Activated CD8-positive, alpha-beta T cell treated with anti-CD3 and anti-CD28 coated beads, Interleukin-2, amount 10 ng/mL, durations not matched to agents 7 days and 5 days (primary cell): Measurements from ENCODE around the gene LMF1. TPM values are rescaled to one million over a fixed set of nuclear protein-coding genes. Genes with fewer than 3 reads are reported as not detected.
A peak's percentile ranks its signal among the peaks of the same experiment; 100 is the strongest.

ENCODE experiments used
- ATAC-seq: fragments of 150-1000 bp; cut with Tn5 transposase; one replicate; pipeline ENCODE4 v1.10.0; 2021; ENCODE audit warnings: moderate library complexity
- CTCF ChIA-PET: fragments of 350-600 bp; sonication (Branson Sonifier 250); formaldehyde crosslinking; loops from one replicate; lab custom pipeline; 2021; ENCODE audit warnings: antibody characterized with exemption; lab: Charles Lee
- POLR2A ChIA-PET: fragments of 350-600 bp; sonication (Branson Sonifier 250); formaldehyde crosslinking; loops from one replicate; lab custom pipeline; 2021; ENCODE audit warnings: antibody characterized with exemption; lab: Charles Lee
- DNase-seq: peaks from one replicate; pipeline ENCODE4 v3.0.0-alpha.2; 2020
- H3K27ac Mint-ChIP-seq: one replicate; pipeline ENCODE4 v1.8.0; 2021; ENCODE audit warnings: mild to moderate bottlenecking, mixed read lengths
- H3K27me3 Mint-ChIP-seq: one replicate; pipeline ENCODE4 v1.8.0; 2021; ENCODE audit warnings: low read depth, mixed read lengths
- H3K36me3 Mint-ChIP-seq: one replicate; pipeline ENCODE4 v1.8.0; 2021; ENCODE audit warnings: low read depth, mixed read lengths
- H3K4me1 Mint-ChIP-seq: one replicate; pipeline ENCODE4 v1.8.0; 2021; ENCODE audit warnings: low read depth, mixed read lengths
- H3K4me3 Mint-ChIP-seq: one replicate; pipeline ENCODE4 v1.8.0; 2021; ENCODE audit warnings: mild to moderate bottlenecking, mixed read lengths
- H3K9me3 Mint-ChIP-seq: one replicate; pipeline ENCODE4 v1.8.0; 2022; ENCODE audit warnings: mixed read lengths; ENCODE audit not compliant: insufficient read depth
- total RNA-seq, 2 experiments: library from RNA; stranded (reverse); gene quantifications; one replicate each; pipeline ENCODE4 v1.2.3, GENCODE V29; 2021

LMF1 gene
- 10 to 100 TPM; 14.3 to 17.4 TPM for total RNA-seq

DNA sequence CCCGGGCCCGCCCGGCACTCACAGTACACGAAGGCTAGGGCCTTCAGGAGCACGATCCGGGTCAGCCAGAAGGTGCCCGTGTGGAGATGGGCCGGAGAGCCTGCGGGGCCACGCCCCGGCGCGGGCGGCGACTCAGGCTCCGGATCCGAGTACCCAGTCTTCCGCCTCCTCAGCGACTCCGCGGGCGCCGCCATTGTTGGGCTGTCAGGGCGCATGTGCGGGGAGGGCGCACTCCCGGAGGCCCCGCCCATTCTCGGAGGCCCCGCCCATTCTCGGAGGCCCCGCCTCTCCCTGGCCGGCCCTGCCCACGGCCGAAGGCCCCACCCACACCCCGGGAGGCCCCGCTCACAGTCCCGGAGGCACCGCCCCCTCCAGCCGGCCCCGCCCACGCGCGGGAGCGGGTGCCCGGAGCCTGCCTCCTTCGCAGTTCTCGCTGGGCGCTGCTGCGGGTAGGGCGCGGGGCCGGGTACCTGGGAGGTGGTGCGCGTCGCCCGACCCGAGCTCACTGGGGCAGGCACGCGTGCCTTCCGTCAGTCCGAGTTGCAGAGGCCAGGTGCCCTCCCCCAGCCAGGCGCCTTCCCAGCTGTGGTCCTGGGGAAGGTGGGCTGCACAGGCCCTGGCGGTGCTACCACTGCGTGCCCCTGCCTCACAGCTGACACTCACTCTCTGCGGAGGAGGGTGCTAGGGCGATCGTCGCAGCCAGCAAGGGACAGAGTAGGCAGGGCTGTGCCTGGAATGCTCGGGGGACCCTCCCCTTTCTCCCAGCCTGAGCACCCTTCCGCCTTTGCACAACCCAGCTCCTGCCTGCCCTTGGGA, at the start of gene LMF1:
TSS of gene LMF1 (minus strand) at position 219 of the 816 bp plus-strand sequence. CDS start at position 215, 4 bp downstream.
- H3K4me3 Mint-ChIP-seq = peak within 1 kb of the TSS; percentile 78
- peak; percentile 94 for DNase-seq
- H3K4me1 Mint-ChIP-seq = peaks cover 14% of the 10 kb centered on the region
- ChIA-PET POLR2A (interaction anchor here (0.7 kb wide), 1 partner anchor 653 kb away, joined by 4 read pairs; no protein-coding TSS in a partner anchor), CTCF (no interaction called here)
- ATAC-seq = peak; percentile 92
- peaks cover 3% of the 10 kb centered on the region for H3K27me3 Mint-ChIP-seq
- H3K9me3 Mint-ChIP-seq = no peaks in the 10 kb centered on the region
- H3K36me3 Mint-ChIP-seq = peaks cover 11% of the 10 kb centered on the region
- H3K27ac Mint-ChIP-seq = peak within 1 kb of the TSS; percentile 81

- Mint-ChIP-seq H3K4me3 (no peak overlapping the region), H3K9me3 (no peaks in the 10 kb centered on the region), H3K27me3 (no peaks in the 10 kb centered on the region), H3K27ac (no peak overlapping the region), H3K36me3 (no peaks in the 10 kb centered on the region), H3K4me1 (no peaks in the 10 kb centered on the region)
- CTCF ChIA-PET = no interaction called here
- no peak for DNase-seq
- POLR2A ChIA-PET = no interaction called here
- no peak for ATAC-seq
Measured at GRCh38 chr16:1020091-1020399, 49.3 kb upstream of the LMF1 start.

DNA sequence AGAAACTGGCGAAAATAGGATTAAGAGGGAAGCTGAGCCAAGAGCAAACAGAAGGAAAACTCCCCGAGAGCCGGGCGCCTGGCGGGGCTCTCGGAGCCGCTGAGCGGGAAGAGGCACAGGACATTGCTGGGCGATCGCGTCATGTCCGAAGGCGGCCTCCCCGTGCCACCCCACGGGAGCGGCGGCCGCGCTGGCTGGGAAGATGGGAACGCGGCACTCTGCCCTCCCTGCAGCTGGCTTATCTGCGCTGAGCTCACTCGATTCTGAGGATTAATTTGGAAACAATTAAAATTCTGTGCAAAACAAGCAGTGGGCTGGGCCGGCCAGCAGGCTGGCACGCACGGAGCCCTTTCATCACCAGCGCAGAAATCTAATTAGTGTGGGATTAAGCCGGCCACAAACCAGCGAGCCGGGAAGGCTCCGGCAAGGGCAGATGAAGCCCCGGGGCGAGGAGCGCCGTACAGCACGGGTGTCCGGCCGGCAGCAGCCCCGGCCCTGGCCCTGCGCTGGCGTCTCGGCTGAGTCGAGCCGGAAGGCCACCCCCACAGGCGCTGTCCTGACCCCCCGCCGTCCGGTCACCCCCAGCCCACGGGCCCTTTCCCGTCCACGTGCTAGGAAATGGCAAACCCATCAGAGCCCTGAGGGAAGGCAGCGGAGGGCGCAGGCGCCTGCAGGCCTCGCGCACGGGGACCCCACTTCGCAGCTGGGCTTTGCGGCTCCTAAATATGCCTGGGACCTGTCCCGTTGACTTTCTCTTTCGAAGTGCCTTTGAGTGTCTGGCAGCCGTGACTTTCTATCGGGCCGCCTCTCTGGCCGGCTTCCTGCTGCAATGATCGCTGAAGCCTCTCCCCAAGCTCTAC, 48.7 kb upstream of the LMF1 start:
- Mint-ChIP-seq H3K4me1 (no peaks in the 10 kb centered on the region), H3K27ac (no peak overlapping the region), H3K36me3 (no peaks in the 10 kb centered on the region), H3K27me3 (no peaks in the 10 kb centered on the region), H3K4me3 (no peak overlapping the region), H3K9me3 (no peaks in the 10 kb centered on the region)
- CTCF ChIA-PET = no interaction called here
- POLR2A ChIA-PET = no interaction called here
- DNase-seq (no peak), ATAC-seq (no peak)

DNA sequence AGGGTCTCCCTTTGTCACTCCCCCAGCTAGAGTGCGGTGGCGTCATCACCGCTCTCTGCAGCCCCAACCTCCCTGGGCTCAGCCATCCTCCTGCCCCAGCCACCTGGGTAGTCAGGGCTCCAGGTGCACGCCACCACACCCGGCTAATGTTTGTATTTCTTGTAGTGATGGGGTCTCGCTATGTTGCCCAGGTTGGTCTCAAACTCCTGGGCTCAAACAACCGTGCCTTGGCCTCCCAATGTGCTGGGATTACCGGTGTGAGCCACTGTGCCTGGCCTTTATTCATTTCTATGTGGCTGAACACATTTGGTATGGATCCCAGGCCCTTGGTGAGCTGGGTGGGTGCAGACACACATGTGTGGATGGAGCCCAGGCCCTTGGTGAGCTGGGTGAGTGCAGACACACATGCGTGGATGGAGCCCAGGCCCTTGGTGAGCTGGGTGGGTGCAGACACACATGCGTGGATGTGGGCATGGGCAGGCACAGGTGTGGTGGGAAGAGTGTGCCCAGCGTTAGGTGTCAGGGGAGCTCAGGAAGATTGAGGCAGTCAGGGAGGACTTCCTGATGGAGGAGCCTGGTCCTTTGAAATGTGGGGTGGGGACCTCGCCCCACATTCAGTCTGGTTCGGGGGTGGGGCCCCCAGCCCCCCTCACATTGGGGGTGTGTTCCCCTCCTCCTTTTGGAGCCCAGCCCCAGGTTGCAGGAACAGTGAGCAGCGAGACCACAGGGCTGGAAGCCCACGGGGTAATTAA, 47.8 kb upstream of the LMF1 start:
- no peaks in the 10 kb centered on the region for H3K9me3 Mint-ChIP-seq
- no peaks in the 10 kb centered on the region for H3K4me1 Mint-ChIP-seq
- H3K36me3 Mint-ChIP-seq = no peaks in the 10 kb centered on the region
- DNase-seq (no peak), ATAC-seq (no peak)
- H3K4me3 Mint-ChIP-seq = no peak overlapping the region
- POLR2A ChIA-PET = interaction anchor here (0.6 kb wide), 1 partner anchor 912 kb away, joined by 3 read pairs; no protein-coding TSS in a partner anchor
- CTCF ChIA-PET = no interaction called here
- no peaks in the 10 kb centered on the region for H3K27me3 Mint-ChIP-seq
- H3K27ac Mint-ChIP-seq = no peak overlapping the region

DNA sequence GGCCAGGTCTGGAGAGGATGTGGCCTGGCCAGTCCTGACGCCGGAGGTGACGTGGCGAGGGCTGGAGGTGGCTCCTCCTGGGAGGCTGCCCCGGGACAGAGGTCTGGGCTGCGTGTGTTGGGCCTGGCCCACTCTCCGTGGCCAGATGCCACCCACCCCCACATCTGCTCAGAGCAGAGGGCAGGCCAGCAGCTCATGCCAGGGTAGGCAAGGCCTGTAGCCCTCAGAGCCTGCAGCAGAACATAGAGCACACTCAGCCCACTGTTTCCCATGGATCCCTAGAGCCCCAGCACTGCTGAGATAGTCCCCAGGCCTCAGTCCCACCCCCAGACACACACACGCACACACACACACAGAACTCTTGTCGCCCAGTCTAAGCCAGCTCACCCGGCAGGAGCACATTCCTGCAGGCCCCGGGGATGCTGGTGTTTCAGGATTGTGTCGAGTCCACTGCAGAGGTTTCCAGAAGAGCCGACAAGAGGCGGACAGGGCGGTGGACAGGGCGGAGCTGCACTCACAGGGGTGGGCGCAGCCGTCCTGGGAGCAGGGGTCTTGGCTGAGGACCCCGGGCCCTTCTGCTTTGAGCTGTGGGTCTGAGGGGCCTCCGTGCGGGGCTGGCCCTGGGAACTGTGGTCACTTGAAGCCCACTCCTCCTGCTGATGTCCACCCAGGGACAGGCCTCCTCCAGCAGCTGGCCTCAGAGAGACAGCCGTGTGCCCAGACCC, 44.1 kb upstream of the LMF1 start:
- H3K27ac Mint-ChIP-seq = no peak overlapping the region
- no peak overlapping the region for H3K4me3 Mint-ChIP-seq
- ChIA-PET POLR2A (no interaction called here), CTCF (no interaction called here)
- no peak for ATAC-seq
- H3K9me3 Mint-ChIP-seq = no peaks in the 10 kb centered on the region
- no peaks in the 10 kb centered on the region for H3K27me3 Mint-ChIP-seq
- DNase-seq = no peak
- H3K36me3 Mint-ChIP-seq = no peaks in the 10 kb centered on the region
- H3K4me1 Mint-ChIP-seq = no peaks in the 10 kb centered on the region

DNA sequence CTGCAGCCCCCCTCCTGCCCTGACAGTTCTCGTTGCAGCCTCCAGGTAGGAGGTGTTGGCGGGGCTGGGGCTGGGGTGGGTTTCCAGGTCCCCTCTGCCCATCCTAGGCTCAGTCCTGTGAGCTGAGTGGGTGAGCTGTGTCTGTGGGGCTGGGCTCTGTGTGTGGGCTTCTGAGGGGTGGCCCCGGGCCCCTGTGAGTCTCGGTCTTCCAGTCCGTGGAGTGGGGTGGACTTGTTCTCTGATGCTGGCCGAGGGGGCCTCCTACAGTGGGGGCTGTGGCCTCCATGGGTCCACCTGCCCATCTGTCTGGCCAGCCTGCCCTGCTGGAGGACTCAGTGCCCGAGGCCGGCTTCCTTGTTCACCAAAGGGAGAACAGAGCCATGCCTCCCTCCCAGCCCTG, 43.4 kb upstream of the LMF1 start:
- Mint-ChIP-seq H3K27me3 (no peaks in the 10 kb centered on the region), H3K4me1 (no peaks in the 10 kb centered on the region), H3K36me3 (no peaks in the 10 kb centered on the region), H3K27ac (no peak overlapping the region), H3K9me3 (no peaks in the 10 kb centered on the region), H3K4me3 (no peak overlapping the region)
- DNase-seq (no peak), ATAC-seq (no peak)
- CTCF ChIA-PET = no interaction called here
- POLR2A ChIA-PET = no interaction called here

GRCh38 chr16:1013593-1013900, 42.8 kb upstream of the LMF1 start:
- POLR2A ChIA-PET = no interaction called here
- CTCF ChIA-PET = no interaction called here
- no peak overlapping the region for H3K4me3 Mint-ChIP-seq
- ATAC-seq (no peak), DNase-seq (no peak)
- no peak overlapping the region for H3K27ac Mint-ChIP-seq
- no peaks in the 10 kb centered on the region for H3K36me3 Mint-ChIP-seq
- H3K4me1 Mint-ChIP-seq = no peaks in the 10 kb centered on the region
- peaks cover 3% of the 10 kb centered on the region for H3K27me3 Mint-ChIP-seq
- no peaks in the 10 kb centered on the region for H3K9me3 Mint-ChIP-seq

DNA sequence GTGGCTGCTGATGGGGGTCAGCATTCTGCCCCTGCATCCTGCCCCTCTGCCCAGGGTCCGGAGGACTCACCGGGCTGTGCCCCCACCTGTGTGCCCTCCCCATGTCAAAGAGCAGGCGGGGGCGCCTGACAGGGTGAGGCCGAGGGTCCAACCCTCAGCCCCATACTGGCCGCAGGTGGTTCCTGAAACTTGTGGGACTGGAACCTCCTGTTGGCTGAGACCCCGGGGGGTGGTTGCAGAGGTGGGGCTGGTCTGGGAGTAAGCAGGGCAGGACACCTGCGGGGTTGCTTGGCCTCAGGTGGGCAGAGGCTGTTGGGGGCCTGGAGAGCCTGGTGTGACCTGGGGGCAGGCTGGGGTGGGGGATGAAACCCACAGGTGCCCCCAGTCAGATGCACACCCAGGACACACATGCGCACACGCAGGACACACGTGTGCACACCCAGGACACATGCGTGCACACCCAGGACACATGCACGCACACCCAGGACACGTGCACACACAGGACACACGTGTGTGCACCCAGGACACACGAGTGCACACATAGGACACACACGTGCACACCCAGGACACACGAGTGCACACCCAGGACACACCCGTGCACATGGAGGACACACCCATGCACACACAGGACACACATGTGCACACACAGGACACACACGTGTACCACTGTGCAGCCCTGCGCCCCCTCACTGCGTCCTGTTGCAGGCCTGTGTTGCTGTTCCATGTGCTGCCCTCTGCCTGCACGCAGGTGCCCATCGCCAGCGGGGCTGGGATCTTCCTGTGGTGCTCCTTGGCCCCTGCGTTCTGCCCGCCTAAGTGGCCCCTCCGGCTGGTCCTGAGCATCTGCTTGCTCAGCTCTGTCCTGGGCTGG, 42.2 kb upstream of the LMF1 start:
- Mint-ChIP-seq H3K27me3 (peaks cover 5% of the 10 kb centered on the region), H3K9me3 (no peaks in the 10 kb centered on the region), H3K27ac (no peak overlapping the region), H3K36me3 (no peaks in the 10 kb centered on the region), H3K4me1 (no peaks in the 10 kb centered on the region), H3K4me3 (no peak overlapping the region)
- POLR2A ChIA-PET = no interaction called here
- CTCF ChIA-PET = no interaction called here
- ATAC-seq (no peak), DNase-seq (no peak)

- Mint-ChIP-seq H3K9me3 (no peaks in the 10 kb centered on the region), H3K27ac (no peak overlapping the region), H3K27me3 (peaks cover 5% of the 10 kb centered on the region), H3K4me1 (no peaks in the 10 kb centered on the region), H3K36me3 (no peaks in the 10 kb centered on the region), H3K4me3 (no peak overlapping the region)
- ATAC-seq = no peak
- ChIA-PET POLR2A (no interaction called here), CTCF (no interaction called here)
- DNase-seq = no peak
Measured at GRCh38 chr16:1012135-1012534, 41.4 kb upstream of the LMF1 start.

- H3K4me3 Mint-ChIP-seq = no peak overlapping the region
- H3K27ac Mint-ChIP-seq = no peak overlapping the region
- no peaks in the 10 kb centered on the region for H3K9me3 Mint-ChIP-seq
- ATAC-seq (no peak), DNase-seq (no peak)
- no peaks in the 10 kb centered on the region for H3K36me3 Mint-ChIP-seq
- H3K27me3 Mint-ChIP-seq = peaks cover 5% of the 10 kb centered on the region
- POLR2A ChIA-PET = no interaction called here
- no peaks in the 10 kb centered on the region for H3K4me1 Mint-ChIP-seq
- CTCF ChIA-PET = no interaction called here
Measured at GRCh38 chr16:1011316-1012082, 40.7 kb upstream of the LMF1 start.
